GM19463 (cell line): ENCODE measurements around the gene SERPINB10.
A peak's percentile ranks its signal among the peaks of the same experiment; 100 is the strongest.

Experiments used
- ATAC-seq: cut with Tn5 transposase; IDR thresholded peaks from one replicate; pipeline ENCODE4 v1.9.1; 2021; ENCODE audit warnings: mild to moderate bottlenecking, moderate library complexity; ENCODE audit not compliant: unreplicated experiment

The SERPINB10 gene

DNA sequence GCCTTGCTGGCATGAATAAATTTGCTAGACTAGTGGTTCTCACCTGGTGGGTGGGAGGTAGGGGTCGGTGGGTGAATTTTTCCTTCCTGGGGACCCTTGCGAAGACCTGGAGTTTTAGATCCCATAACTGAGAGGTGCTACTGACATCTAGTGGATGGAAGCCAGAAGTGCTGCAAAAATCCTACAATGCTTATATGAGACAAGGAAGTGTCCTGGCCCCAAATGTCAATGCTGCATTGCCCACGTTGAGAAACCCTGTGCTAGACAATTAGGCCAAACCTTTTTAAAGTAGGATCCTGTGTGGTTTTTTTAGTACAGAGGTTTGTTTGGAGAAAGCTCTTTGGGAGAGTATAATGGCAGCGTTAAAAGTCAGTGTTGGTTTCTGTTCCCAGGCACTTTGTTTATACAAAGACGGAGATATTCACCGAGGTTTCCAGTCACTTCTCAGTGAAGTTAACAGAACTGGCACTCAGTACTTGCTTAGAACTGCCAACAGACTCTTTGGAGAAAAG is 71.7 kb downstream of the SERPINB10 start:
- peak; percentile 60 for ATAC-seq

DNA sequence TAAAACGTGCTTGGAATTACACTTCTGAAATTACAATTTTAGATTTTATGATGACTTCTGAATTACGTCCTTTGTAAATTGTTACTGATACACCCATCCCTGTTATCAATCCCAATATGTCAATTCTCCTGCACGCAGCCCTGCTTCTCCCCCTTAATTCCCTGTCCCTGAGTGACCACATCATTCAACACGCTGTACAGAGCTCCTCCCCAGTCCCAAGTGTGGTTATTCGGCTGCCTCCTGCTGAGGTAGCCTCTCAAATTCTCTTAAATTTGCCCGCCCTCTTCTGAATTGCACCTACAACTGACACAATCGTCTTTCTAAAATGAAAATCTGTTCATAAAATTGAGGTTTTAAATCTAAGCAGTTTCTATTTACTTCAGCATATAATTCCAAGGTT is 72.3 kb downstream of the SERPINB10 start:
- no peak for ATAC-seq

DNA sequence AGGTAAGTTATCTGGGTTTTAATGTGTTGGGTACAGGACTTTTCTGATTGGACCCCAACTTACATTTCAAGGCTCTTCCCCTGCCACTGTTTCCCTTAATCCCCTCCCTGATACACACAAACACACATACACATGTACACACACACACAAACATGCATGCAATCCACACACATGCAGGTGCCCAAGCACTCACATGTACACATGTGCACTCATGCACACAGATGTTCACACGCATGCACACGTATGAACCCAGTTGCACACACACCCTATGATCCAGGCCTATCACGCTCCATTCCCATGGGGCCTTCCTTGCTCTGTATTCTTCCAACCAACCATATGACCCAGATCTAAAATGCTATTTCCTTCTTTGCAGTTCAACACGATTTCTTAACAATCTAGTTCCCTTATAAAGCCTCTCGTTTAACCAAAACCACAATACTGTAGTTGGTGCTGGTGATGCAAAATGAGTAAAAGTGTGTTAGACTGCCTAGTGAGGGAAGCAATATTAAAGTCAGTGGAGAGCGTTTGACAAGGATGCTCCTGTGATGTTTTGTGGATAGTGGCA is 73.2 kb downstream of the SERPINB10 start:
- no peak for ATAC-seq

DNA sequence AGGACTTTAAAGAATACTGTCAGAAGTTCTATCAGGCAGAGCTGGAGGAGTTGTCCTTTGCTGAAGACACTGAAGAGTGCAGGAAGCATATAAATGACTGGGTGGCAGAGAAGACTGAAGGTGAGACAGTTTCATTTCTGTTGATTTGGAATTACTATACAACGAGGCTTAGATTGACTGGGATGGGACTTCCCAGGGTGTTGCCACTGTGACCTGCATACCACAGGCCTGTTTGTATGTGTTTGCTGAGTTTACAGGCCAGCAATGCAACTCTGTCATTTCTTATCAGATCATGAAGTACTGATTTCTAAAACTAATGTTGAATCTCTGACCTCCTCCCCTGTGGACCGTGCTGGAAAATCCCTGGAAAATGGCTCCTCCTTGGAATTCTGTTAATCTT is 74.0 kb downstream of the SERPINB10 start:
- no peak for ATAC-seq

DNA sequence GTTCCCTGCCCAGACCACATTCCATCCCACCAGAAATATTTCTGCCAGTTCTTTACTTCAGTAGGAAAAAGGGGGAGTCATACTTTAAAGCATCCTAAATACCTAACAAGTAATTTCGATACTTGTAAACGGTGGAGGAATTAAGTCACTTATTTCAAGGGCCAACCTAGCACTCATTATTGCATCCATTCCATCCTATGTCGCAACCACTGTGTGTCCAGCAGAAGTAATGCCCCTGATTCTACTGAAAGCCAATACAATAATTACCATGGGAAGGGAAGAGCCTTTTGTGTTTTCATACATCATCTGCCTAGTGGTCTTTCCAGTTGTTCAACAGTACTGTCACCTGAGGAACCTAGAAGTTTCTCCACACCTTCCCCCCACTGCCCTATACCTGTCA is 74.6 kb downstream of the SERPINB10 start:
- no peak for ATAC-seq
